KG1 (cell line): Measurements from ENCODE around the gene UGT1A4.

Experiments used
- DNase-seq: peaks from one replicate; lab custom pipeline; 2025; lab: John Stamatoyannopoulos, UW

Gene UGT1A4

DNA sequence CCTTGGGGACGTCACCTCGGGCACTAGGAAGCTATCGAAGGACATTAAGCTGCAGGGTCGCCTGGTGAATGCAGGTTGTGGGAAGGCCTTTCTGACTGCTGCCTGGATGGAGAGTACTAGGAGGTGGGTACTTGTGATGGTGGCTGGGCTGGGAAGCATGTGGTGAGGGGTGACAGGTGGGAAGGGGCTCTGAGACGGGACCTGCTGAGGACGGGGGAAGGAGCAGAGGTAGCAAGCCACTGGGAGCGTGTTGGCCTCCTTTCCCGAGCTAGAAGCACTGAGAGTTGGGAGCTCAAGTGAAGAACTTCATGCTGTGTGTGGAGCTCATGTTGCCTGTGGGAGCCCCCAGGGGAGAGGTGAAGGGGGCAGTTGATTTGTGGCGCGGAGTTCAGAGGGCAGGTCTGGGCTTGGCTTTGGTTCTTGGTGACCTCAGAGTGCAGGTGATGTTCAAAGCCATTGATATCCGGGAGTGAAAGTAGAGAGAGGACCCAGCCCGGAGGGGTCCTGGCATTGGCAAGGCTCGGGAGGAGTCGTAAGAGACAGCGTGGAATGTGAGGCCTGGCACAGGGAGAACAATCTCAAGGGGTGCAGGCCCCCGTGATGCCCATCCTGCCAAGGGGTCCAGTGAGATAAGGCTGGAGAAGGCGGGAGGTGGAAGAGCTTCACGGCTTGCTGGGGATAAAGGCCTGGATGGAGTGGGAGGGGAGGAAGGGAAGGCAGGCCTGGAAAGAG, 72.8 kb downstream of the UGT1A4 start:
- no peak for DNase-seq

- DNase-seq: no peak
Observed at GRCh38 chr2:233791883-233792329, 73.4 kb downstream of the UGT1A4 start.

DNA sequence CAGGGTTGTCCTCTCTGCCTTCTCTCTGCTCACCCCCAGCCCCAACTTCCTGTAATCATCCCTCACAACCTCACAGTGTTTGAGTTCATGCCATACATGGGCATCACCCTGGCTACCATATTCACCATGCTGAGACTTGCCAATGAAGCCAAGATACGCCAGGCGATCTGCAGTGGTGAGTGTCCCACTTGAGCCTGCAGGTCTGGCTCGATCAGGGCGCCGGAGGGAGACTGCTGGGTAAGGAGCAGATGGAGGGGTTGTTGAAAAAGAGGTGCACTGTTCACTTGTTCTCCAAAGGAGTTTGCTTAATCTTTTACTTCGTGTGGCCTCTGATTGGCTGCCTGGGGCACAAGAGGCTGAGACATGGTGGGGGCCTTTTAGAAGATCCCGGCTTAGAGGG, 74.2 kb downstream of the UGT1A4 start:
- no peak for DNase-seq

DNA sequence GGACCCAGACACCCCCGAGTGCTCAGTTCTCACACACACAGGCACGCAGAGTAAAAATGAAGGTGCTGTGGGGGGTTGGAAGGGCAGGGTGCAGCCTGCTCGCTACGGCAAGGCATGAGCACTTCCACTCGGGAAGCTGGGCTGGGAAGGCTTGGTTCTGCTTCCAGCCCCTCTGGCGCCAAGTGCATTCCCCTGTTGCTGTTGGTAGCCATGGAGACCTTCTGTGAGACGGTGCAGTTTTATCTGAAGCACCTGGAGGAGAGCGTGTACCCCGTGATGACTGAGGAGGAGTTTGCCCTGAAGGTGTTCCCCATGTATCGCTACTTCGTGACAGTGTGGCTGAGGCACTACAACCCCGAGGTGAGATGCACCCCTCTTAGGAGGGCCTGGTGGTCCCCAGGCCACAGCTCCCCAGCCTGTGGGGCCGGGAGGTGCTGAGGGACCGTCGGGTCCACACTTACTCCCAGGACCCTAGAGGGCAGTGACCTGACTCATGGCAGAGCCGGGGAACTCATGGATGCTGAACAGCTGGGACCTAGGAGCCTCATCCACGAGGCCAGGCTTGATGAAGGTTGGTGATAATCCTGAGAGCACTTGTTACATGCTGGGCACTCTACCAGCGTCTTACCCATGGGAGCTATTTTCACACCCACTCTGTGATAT, 75.1 kb downstream of the UGT1A4 start:
- no peak for DNase-seq

DNA sequence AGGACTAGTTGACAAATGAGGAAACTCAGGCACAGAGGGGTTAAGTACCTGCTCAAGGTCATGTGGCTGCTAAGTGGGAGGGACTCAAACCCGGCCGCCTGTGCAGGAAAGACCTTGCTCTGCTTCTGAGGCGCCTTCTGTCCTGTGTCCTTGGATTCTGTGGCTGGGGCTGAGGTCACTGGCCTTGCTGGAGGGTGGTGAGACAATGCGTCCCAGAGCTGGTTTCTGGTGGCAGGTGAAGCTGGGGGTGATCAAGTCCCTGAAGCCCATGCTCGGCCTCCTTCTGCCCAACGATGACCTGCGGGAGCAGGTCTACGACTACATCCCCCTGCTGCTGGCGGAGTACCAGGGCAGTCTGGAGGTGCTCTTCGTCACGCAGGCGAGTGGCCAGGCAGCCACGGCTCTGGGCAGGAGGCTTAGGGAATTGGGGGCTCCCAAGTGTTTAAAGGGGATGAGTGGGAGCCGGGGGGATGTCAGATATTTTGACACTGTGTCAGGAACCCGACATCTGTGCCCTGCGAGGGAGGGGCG, 75.7 kb downstream of the UGT1A4 start:
- no peak for DNase-seq

DNA sequence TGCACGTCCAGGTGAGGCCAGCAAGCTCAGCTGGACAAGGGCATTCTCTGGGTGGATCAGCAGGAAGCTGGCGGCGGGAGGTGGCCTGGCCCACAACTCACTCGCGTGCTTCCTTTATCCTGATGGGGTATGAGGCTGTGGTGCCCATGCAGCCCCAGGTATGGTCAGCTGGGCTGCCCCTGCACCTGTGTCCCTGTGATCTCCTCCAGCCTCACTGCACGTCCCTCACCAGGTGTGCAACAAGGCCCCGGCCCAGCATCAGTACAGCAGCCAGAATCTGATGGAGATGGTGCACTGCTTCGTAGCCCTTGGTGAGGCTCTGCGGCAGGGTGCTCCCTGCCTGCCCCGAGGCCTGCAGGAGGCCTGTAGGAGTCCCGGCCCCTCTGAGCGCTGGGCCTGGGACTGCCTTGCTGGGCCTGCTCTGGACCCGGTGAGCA, 77.2 kb downstream of the UGT1A4 start:
- no peak for DNase-seq

GRCh38 chr2:233796254-233796653, 77.7 kb downstream of the UGT1A4 start:
- DNase-seq: no peak

- no peak for DNase-seq
Observed at GRCh38 chr2:233798335-233799086, 80.0 kb downstream of the UGT1A4 start.

- no peak for DNase-seq
Observed at GRCh38 chr2:233799087-233799665, 80.6 kb downstream of the UGT1A4 start.

- no peak for DNase-seq
Observed at GRCh38 chr2:233799716-233800115, 81.2 kb downstream of the UGT1A4 start.

DNA sequence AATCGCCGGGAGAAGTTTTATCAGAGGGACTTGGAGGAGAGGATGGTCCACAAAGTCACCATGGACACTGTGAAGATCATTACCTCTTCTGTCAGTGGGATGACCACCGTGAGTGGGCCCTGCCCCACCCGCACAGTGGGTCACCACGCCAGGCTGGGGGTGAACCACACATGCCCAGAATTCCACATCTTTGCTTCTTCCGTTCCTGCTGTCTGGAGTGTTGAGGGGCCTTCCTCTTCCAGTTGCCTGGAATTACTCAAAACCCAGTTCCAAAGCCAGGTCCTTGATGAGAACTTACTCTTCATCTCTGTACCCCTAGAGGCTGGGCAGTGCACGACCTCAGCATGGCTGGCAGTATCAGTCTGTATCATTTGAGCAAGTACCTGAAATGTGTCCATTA, 81.7 kb downstream of the UGT1A4 start:
- DNase-seq: no peak

GRCh38 chr2:233801357-233802131, 83.0 kb downstream of the UGT1A4 start:
- DNase-seq: no peak

- no peak for DNase-seq
Observed at GRCh38 chr2:233802132-233802815, 83.7 kb downstream of the UGT1A4 start.

- no peak for DNase-seq
Observed at GRCh38 chr2:233803292-233803911, 84.9 kb downstream of the UGT1A4 start.

GRCh38 chr2:233803994-233804393, 85.5 kb downstream of the UGT1A4 start:
- no peak for DNase-seq

DNA sequence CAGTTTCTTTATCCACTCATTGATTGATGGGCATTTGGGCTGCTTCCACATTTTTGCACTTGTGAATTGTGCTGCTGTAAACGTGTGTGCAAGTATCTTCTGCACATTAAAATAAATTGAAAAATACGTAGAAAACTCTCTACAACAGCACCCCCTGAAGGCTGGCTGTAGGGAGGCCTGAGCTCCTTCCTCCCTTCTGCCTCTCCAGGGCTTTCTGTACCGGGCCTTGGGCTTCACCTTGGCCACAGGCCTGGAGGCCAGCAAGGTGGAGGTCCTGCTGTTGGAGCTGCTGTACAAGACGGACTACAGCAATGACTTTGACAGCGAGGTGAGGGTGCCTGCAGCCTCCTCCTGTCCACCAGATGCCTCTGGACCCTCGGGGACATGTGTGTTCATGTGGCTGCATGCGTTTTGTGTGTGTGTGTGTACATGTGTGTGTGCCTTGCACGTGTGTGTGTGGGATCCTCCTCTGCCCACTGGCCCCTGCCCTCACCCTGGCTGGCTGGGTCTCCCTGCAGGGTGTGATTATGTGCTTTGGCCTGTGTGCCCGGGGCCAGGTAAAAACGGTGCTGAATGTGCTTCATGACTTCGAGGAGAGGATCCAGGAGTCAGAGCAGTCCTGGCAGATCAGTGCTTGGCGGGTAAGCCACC, 88.8 kb downstream of the UGT1A4 start:
- DNase-seq: no peak

DNA sequence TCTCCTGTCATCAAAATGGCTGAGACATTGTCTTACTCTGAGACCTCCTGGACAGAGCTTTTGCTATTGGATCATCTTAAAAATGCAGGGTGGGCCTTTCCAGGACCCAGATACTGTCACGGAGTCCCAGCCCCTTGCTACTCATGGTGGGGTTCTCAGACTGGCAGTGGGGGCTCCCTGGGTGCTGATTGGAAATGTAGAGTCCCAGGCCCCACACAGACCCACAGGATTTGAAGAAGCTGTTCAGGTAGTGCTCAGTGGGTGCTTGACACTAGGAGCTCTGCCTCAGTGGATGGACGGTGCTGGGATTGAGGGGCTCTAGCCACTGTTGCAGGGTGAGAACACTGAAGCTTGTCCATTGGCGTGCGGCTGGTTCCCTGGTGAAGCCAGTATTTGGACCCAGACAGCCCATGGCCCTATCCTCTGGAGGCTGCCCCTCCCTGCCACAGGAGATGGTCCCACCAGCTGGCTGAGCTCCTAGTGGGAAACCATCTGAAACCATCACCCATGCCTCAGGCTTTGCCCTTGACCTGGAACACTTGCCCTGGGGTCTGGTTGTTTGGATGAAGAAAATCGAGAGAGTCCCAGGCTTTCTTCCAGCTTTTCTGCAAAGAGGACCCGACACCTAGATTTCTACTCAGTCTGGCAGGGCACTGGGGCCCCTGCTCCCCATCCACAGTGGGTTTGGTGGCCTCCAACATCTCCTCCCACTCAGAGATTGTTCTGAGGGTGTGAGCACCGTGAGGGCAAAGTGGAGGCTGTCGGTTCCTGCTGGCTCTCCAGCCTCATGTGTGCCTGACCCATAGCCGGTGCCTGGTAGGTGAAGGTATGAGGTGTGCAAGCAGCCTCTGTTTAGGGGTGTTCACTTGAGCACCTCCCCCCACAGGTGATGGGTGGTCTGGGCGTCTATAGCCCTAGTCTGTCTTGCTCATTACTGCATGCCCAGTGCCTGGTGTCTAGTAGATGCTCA, 89.7 kb downstream of the UGT1A4 start:
- no peak for DNase-seq

DNA sequence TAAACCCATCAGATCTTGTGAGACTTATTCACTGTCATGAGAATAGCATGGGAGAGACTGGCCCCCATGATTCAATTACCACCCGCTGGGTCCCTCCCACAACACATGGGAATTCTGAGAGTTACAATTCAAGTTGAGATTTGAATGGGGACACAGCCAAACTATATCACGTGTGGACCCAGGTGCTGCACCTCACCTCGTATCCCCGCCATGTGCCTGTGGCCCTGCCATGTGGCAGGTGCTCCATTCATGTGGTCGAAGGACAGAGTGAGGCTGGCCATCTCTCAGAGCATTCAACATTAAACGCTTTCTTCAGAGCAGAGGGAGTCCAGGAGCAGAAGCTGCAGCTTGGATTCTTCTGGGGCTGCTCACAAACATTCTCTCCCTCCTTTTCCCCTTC, 91.8 kb downstream of the UGT1A4 start:
- DNase-seq: no peak

GRCh38 chr2:233811087-233811486, 92.6 kb downstream of the UGT1A4 start:
- DNase-seq: no peak
